ENCODE measurements around the gene TLX3.

GRCh38 chr5:171315925-171316257, 6.8 kb downstream of the TLX3 start:
- TF ChIP-seq POLR2A (IDR thresholded peaks at IDR 0.05) (no peak), CTCF (IDR thresholded peaks at IDR 0.05) (no peak)

All from adrenal gland (tissue), 5 donors.